BE2C (cell line): Measurements from ENCODE around the gene LRIT1.

Experiments used
- DNase-seq: peaks from one replicate; pipeline ENCODE4 v3.0.0-alpha.2; 2020
- H3K27me3 ChIP-seq: fragments of 250-450 bp; sonication (Bioruptor Pico); 2 replicates; pipeline ENCODE4 v1.5.1; 2020; ENCODE audit warnings: mild to moderate bottlenecking
- H3K36me3 ChIP-seq: fragments of 250-450 bp; sonication (Bioruptor Pico); 2 replicates; pipeline ENCODE4 v1.5.1; 2020; ENCODE audit warnings: mild to moderate bottlenecking
- H3K4me1 ChIP-seq: fragments of 250-450 bp; sonication (Bioruptor Pico); 2 replicates; pipeline ENCODE4 v1.5.1; 2020
- H3K4me3 ChIP-seq: 2 replicates; pipeline ENCODE4 v1.5.1; 2011; ENCODE audit warnings: low read depth, low read length
- H3K9me3 ChIP-seq: fragments of 250-450 bp; sonication (Bioruptor Pico); 2 replicates; pipeline ENCODE4 v1.5.1; 2020
- CTCF ChIP-seq: IDR thresholded peaks from 2 replicates; pipeline ENCODE4 v1.5.1; 2012; ENCODE audit warnings: mild to moderate bottlenecking, low read depth, low read length

LRIT1 gene

GRCh38 chr10:84198206-84198915 is 43.0 kb downstream of the LRIT1 start:
- no peak for TF ChIP-seq CTCF
- no peak for DNase-seq
- Histone ChIP-seq H3K4me1 (no peaks in the 10 kb centered on the region), H3K4me3 (no peak overlapping the region), H3K36me3 (no peaks in the 10 kb centered on the region), H3K27me3 (peaks cover 4% of the 10 kb centered on the region), H3K9me3 (no peaks in the 10 kb centered on the region)

- Histone ChIP-seq H3K4me1 (no peaks in the 10 kb centered on the region), H3K27me3 (peaks cover 4% of the 10 kb centered on the region), H3K4me3 (no peak overlapping the region), H3K9me3 (no peaks in the 10 kb centered on the region), H3K36me3 (no peaks in the 10 kb centered on the region)
- TF ChIP-seq CTCF: no peak
- no peak for DNase-seq
Observed at GRCh38 chr10:84197643-84198042, 43.7 kb downstream of the LRIT1 start.

- no peak for DNase-seq
- Histone ChIP-seq H3K4me1 (no peaks in the 10 kb centered on the region), H3K27me3 (peaks cover 4% of the 10 kb centered on the region), H3K4me3 (no peak overlapping the region), H3K9me3 (no peaks in the 10 kb centered on the region), H3K36me3 (no peaks in the 10 kb centered on the region)
- no peak for TF ChIP-seq CTCF
Observed at GRCh38 chr10:84196941-84197340, 44.4 kb downstream of the LRIT1 start.

- no peak for TF ChIP-seq CTCF
- Histone ChIP-seq H3K9me3 (no peaks in the 10 kb centered on the region), H3K4me1 (no peaks in the 10 kb centered on the region), H3K27me3 (peaks cover 4% of the 10 kb centered on the region), H3K4me3 (no peak overlapping the region), H3K36me3 (no peaks in the 10 kb centered on the region)
- DNase-seq: no peak
Observed at GRCh38 chr10:84196083-84196482, 45.3 kb downstream of the LRIT1 start.

GRCh38 chr10:84195044-84195830 is 46.1 kb downstream of the LRIT1 start:
- peaks cover 4% of the 10 kb centered on the region for H3K27me3 ChIP-seq
- no peaks in the 10 kb centered on the region for H3K9me3 ChIP-seq
- no peak for DNase-seq
- H3K36me3 ChIP-seq: no peaks in the 10 kb centered on the region
- no peaks in the 10 kb centered on the region for H3K4me1 ChIP-seq
- TF ChIP-seq CTCF: no peak
- peak overlapping the region; percentile 43; the same call in 1 of the 2 replicates for H3K4me3 ChIP-seq

GRCh38 chr10:84194424-84195043 is 46.8 kb downstream of the LRIT1 start, which contains the start of gene CDHR1:
CDHR1 (plus strand) TSS chr10:84194537; CDS start chr10:84194761, 224 bp downstream.
- Histone ChIP-seq H3K36me3 (no peaks in the 10 kb centered on the region), H3K4me1 (no peaks in the 10 kb centered on the region), H3K9me3 (no peaks in the 10 kb centered on the region), H3K4me3 (peak within 1 kb of the TSS; percentile 43), H3K27me3 (peaks cover 4% of the 10 kb centered on the region)
- no peak for TF ChIP-seq CTCF
- peak; percentile 55 for DNase-seq
